Aorta (tissue), 5 donors: ENCODE measurements around the gene DHTKD1. TPM values are rescaled to one million over a fixed set of nuclear protein-coding genes. Genes with fewer than 3 reads are reported as not detected.

Experiments used
- ATAC-seq: fragments of 200-7000 bp; cut with Tn5 transposase; one replicate; pipeline ENCODE4 v1.9.1; 2022; ENCODE audit warnings: moderate library complexity; ENCODE audit not compliant: low FRiP score
- DNase-seq, 2 donors: peaks; one replicate each; pipeline ENCODE4 v3.0.0-alpha.2; 2020
- H3K27ac ChIP-seq, 2 donors: one replicate each; pipeline ENCODE4 v1.5.1; 2013; ENCODE audit warnings: low read length in 2 of 2, mild to moderate bottlenecking in 2 of 2, moderate library complexity in 2 of 2, control low read depth in 1 of 2, inconsistent platforms in 1 of 2, low read depth in 1 of 2
- H3K27me3 ChIP-seq, 2 donors: one replicate each; pipeline ENCODE4 v1.6.1; 2013; ENCODE audit warnings: control low read depth in 1 of 2, low read length in 1 of 2, mild to moderate bottlenecking in 1 of 2, moderate library complexity in 1 of 2; ENCODE audit not compliant: insufficient read depth in 2 of 2, control insufficient read depth in 1 of 2
- H3K36me3 ChIP-seq, 2 donors: one replicate each; pipeline ENCODE4 v1.6.1; 2013; ENCODE audit warnings: control low read depth in 1 of 2, low read length in 1 of 2, mild to moderate bottlenecking in 1 of 2; ENCODE audit not compliant: insufficient read depth in 2 of 2, control insufficient read depth in 1 of 2
- H3K4me1 ChIP-seq, 2 donors: one replicate each; pipeline ENCODE4 v1.6.1; 2013; ENCODE audit warnings: low read length in 2 of 2, control low read depth in 1 of 2, mild to moderate bottlenecking in 1 of 2, moderate library complexity in 1 of 2; ENCODE audit not compliant: insufficient read depth in 2 of 2, control insufficient read depth in 1 of 2
- H3K4me3 ChIP-seq, 2 donors: one replicate each; pipeline ENCODE4 v1.5.1; 2013; ENCODE audit warnings: low read length in 2 of 2, control low read depth in 1 of 2, mild to moderate bottlenecking in 1 of 2
- H3K9me3 ChIP-seq: one replicate; pipeline ENCODE4 v1.6.1; 2013; ENCODE audit warnings: mild to moderate bottlenecking, low read length; ENCODE audit not compliant: control insufficient read depth
- WGBS, 2 donors: extraction: QIAGEN DNeasy Blood & Tissue Kit; methylation state at CpG; one replicate each; pipeline ENCODE4 v1.1.7; 2013; 5-methylcytosine and 5-hydroxymethylcytosine counted together
- intact Hi-C, 2 donors: fragments of 100-400 bp; cut with DNase I; formaldehyde crosslinking; loops; one replicate each; pipeline versions ENCODE4 v1.14.2 to v1.15.0; 2022
- long read RNA-seq, 2 donors: library from polyadenylated mRNA; unstranded; transcript quantifications; one replicate each; pipeline ENCODE4 v2.0.0, GENCODE V29; 2020 to 2021
- polyA plus RNA-seq, 2 donors: library from polyadenylated mRNA; stranded (reverse); fragments of 200-250 nt; gene quantifications; one replicate each; pipeline ENCODE4 v1.2.3, GENCODE V29; 2013
- total RNA-seq, 2 donors: library from RNA; stranded (reverse); fragmentation: NEBNext Ultra II Directional; extraction: Animal tissue kit (Norgen Biotek cat#: 25700); gene quantifications; one replicate each; pipeline ENCODE4 v1.2.1, GENCODE V29; 2021
- donor health status: healthy with polysubstance abuse.
- donor health status: Bipolar disorder and iron deficiency.
- donor health status: DM: no; HTN: no; CAD: no.
- donor health status: DM: no; HTN: no; CAD: no.
- donor health status: DM: yes; HTN: yes; CAD: no.

DHTKD1 gene
- total RNA-seq (10 to 100 TPM; 16.2 to 20.2 TPM), polyA plus RNA-seq (1 to 10 TPM; 4.0 to 7.2 TPM)
- long read RNA-seq, donor 1, full-length matches to known transcripts, result 16 of 49 reads
- long read RNA-seq, donor 1, partial matches to known transcripts, result 8 of 49 reads
- long read RNA-seq, donor 1, other reads (novel, unspliced or antisense), result 25 of 49 reads
- long read RNA-seq, donor 2, full-length matches to known transcripts, result 7 of 12 reads
- long read RNA-seq, donor 2, partial matches to known transcripts, result 2 of 12 reads
- long read RNA-seq, donor 2, other reads (novel, unspliced or antisense), result 3 of 12 reads

GRCh38 chr10:12068449-12069269, at the start of gene DHTKD1:
DHTKD1 (plus strand) TSS chr10:12068954; CDS start chr10:12069034, 80 bp downstream.
- ATAC-seq (peak; percentile 100), DNase-seq (peak; percentile 99 to 100)
- 1 to 2% methylated on average over 59 to 66 of the region's 66 CpGs for WGBS, 2 donors
- Histone ChIP-seq H3K4me3 (peak within 1 kb of the TSS; percentile 99 to 100), H3K4me1 (peaks cover 0 to 3% of the 10 kb centered on the region in 2 donors), H3K9me3 (no peaks in the 10 kb centered on the region), H3K36me3 (no peaks in the 10 kb centered on the region), H3K27ac (peak within 1 kb of the TSS in 1 of 2 donors; percentile 72), H3K27me3 (no peaks in the 10 kb centered on the region)
- intact Hi-C loops, result loop anchor here in 1 of 2 donors (1.0 kb wide), 1 partner anchor 25 kb away; no protein-coding TSS in a partner anchor

GRCh38 chr10:12019283-12019971, 49.3 kb upstream of the DHTKD1 start:
- no peaks in the 10 kb centered on the region for H3K4me1 ChIP-seq
- DNase-seq, result peak in 1 of 2 donors; percentile 20
- no peak for ATAC-seq
- no peaks in the 10 kb centered on the region for H3K27me3 ChIP-seq
- no peak overlapping the region for H3K27ac ChIP-seq
- no peaks in the 10 kb centered on the region for H3K36me3 ChIP-seq
- no peak overlapping the region for H3K4me3 ChIP-seq
- H3K9me3 ChIP-seq, result no peaks in the 10 kb centered on the region
- WGBS, 2 donors, result 54 to 63% methylated on average over 9 of the region's 9 CpGs
- intact Hi-C loops, result no loop called here

GRCh38 chr10:12020574-12020973, 48.2 kb upstream of the DHTKD1 start:
- no peak for DNase-seq
- no peaks in the 10 kb centered on the region for H3K36me3 ChIP-seq
- H3K27me3 ChIP-seq, result no peaks in the 10 kb centered on the region
- no peak overlapping the region for H3K4me3 ChIP-seq
- intact Hi-C loops, result no loop called here
- no peaks in the 10 kb centered on the region for H3K4me1 ChIP-seq
- no peaks in the 10 kb centered on the region for H3K9me3 ChIP-seq
- ATAC-seq, result no peak
- no peak overlapping the region for H3K27ac ChIP-seq
- WGBS, 2 donors, result 92 to 93% methylated on average over 2 of the region's 2 CpGs

- H3K4me1 ChIP-seq, result no peaks in the 10 kb centered on the region
- H3K4me3 ChIP-seq, result no peak overlapping the region
- intact Hi-C loops, result no loop called here
- 33 to 36% methylated on average over 1 of the region's 1 CpG for WGBS, 2 donors
- no peaks in the 10 kb centered on the region for H3K9me3 ChIP-seq
- H3K27ac ChIP-seq, result no peak overlapping the region
- DNase-seq (no peak), ATAC-seq (no peak)
- no peaks in the 10 kb centered on the region for H3K27me3 ChIP-seq
- H3K36me3 ChIP-seq, result no peaks in the 10 kb centered on the region
These were observed 46.0 kb upstream of the DHTKD1 start for GRCh38 chr10:12022580-12023257.

GRCh38 chr10:12025591-12025990, 43.2 kb upstream of the DHTKD1 start:
- no peak overlapping the region for H3K4me3 ChIP-seq
- H3K36me3 ChIP-seq, result peaks cover 2 to 6% of the 10 kb centered on the region in 2 donors
- DNase-seq (no peak), ATAC-seq (no peak)
- 94 to 98% methylated on average over 5 of the region's 5 CpGs for WGBS, 2 donors
- intact Hi-C loops, result no loop called here
- H3K4me1 ChIP-seq, result no peaks in the 10 kb centered on the region
- H3K9me3 ChIP-seq, result no peaks in the 10 kb centered on the region
- H3K27ac ChIP-seq, result no peak overlapping the region
- no peaks in the 10 kb centered on the region for H3K27me3 ChIP-seq

- no peak overlapping the region for H3K27ac ChIP-seq
- intact Hi-C loops, result no loop called here
- DNase-seq (no peak), ATAC-seq (no peak)
- H3K4me1 ChIP-seq, result no peaks in the 10 kb centered on the region
- no peak overlapping the region for H3K4me3 ChIP-seq
- H3K36me3 ChIP-seq, result peaks cover 2 to 6% of the 10 kb centered on the region in 2 donors
- 96 to 97% methylated on average over 2 of the region's 2 CpGs for WGBS, 2 donors
- H3K9me3 ChIP-seq, result no peaks in the 10 kb centered on the region
- no peaks in the 10 kb centered on the region for H3K27me3 ChIP-seq
These were observed 41.2 kb upstream of the DHTKD1 start for GRCh38 chr10:12027539-12027938.

- no peak overlapping the region for H3K27ac ChIP-seq
- no peak for DNase-seq
- H3K9me3 ChIP-seq, result no peaks in the 10 kb centered on the region
- intact Hi-C loops, result no loop called here
- 84 to 94% methylated on average over 4 of the region's 4 CpGs for WGBS, 2 donors
- H3K27me3 ChIP-seq, result no peaks in the 10 kb centered on the region
- H3K4me3 ChIP-seq, result no peak overlapping the region
- no peaks in the 10 kb centered on the region for H3K4me1 ChIP-seq
- H3K36me3 ChIP-seq, result peaks cover 4 to 11% of the 10 kb centered on the region in 2 donors
- ATAC-seq, result no peak
These were observed 37.4 kb upstream of the DHTKD1 start for GRCh38 chr10:12031404-12031803.

- WGBS, 2 donors, result 54 to 67% methylated on average over 3 of the region's 3 CpGs
- ATAC-seq, result no peak
These were observed 32.6 kb upstream of the DHTKD1 start for GRCh38 chr10:12036073-12036655.

More at GRCh38 chr10:12036073-12036655, 32.6 kb upstream of the DHTKD1 start:
- DNase-seq, result no peak
- Histone ChIP-seq H3K9me3 (no peaks in the 10 kb centered on the region), H3K27ac (no peak overlapping the region), H3K4me1 (no peaks in the 10 kb centered on the region), H3K27me3 (no peaks in the 10 kb centered on the region), H3K4me3 (no peak overlapping the region), H3K36me3 (peaks cover 2 to 5% of the 10 kb centered on the region in 2 donors)
- intact Hi-C loops, result no loop called here
